SK-N-MC (cell line): ENCODE results near the gene USP46.

Source experiments
- DNase-seq: peaks from one replicate; pipeline ENCODE4 v3.0.0-alpha.2; 2011; ENCODE audit warnings: low read depth, low spot score
- H3K27ac ChIP-seq: fragments of 200-600 bp; sonication (generic); 2 replicates; pipeline ENCODE4 v1.5.1; 2016; ENCODE audit warnings: mixed run types
- H3K36me3 ChIP-seq: fragments of 200-600 bp; sonication (generic); 2 replicates; pipeline ENCODE4 v1.6.1; 2017; ENCODE audit warnings: antibody characterized with exemption, low read length, mixed read lengths; ENCODE audit not compliant: insufficient read depth
- H3K4me3 ChIP-seq: fragments of 200-600 bp; sonication (generic); 2 replicates; pipeline ENCODE4 v1.5.1; 2016
- H3K9ac ChIP-seq: fragments of 200-600 bp; sonication (generic); 2 replicates; pipeline ENCODE4 v1.8.0; 2017; ENCODE audit warnings: mixed run types, mixed read lengths; ENCODE audit not compliant: insufficient read length
- H3K9me3 ChIP-seq: fragments of 200-600 bp; sonication (generic); 2 replicates; pipeline ENCODE4 v1.6.1; 2017; ENCODE audit warnings: low read depth, mild to moderate bottlenecking, antibody characterized with exemption, low read length, moderate library complexity, mixed read lengths
- EZH2 ChIP-seq: fragments of 200-600 bp; sonication (generic); IDR thresholded peaks from one replicate; pipeline ENCODE4 v1.6.1; 2017; ENCODE audit warnings: antibody characterized with exemption
- FOXP2 ChIP-seq: optimal IDR thresholded peaks from 2 replicates; pipeline ENCODE3; 2011; ENCODE audit warnings: mild to moderate bottlenecking, moderate library complexity; ENCODE audit not compliant: insufficient read depth; ENCODE audit errors: extremely low read length, control extremely low read depth
- POLR2AphosphoS5 ChIP-seq: IDR thresholded peaks from 2 replicates; pipeline ENCODE4 v1.6.1; 2012; ENCODE audit warnings: mild to moderate bottlenecking, low read depth, low read length, borderline replicate concordance

USP46 gene

DNA sequence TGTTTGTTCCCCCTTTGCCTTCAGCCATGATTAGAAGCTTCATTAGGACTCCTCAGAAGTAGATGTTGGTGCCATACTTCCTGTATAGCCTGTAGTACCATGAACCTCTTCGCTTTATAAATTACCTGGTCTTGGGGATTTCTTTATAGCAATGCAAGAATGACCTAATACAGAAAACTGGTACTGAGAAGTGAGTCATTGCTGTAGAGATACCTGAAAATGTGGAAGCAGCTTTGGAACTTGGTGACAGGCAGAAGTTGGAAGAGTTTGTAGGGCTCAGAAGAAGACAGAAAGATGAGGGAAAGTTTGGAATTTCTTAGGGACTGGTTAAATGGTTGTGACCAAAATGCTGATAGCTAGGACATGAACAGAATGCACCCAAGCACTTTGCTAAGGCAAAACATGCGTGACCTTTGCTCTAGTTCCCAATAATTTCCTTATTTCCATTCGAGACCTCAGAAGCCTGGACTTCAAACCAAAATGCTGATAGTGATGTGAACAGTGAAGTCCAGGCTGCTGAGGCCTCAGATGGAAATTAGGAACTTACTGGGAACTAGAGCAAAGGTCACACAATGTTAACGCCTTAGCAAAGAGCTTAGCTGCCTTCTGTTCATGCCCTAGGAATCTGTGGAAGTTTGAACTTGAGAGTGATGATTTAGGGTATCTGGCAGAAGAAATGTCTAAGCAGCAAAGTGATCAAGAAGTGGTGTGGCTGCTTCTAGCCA, 3.0 kb upstream of the USP46 start:
- Histone ChIP-seq H3K27ac (no peak overlapping the region), H3K9me3 (no peaks in the 10 kb centered on the region), H3K9ac (no peak overlapping the region), H3K36me3 (no peaks in the 10 kb centered on the region), H3K4me3 (no peak overlapping the region)
- no peak for TF ChIP-seq POLR2AphosphoS5
- no peak for TF ChIP-seq FOXP2
- TF ChIP-seq EZH2 = no peak
- no peak for DNase-seq

DNA sequence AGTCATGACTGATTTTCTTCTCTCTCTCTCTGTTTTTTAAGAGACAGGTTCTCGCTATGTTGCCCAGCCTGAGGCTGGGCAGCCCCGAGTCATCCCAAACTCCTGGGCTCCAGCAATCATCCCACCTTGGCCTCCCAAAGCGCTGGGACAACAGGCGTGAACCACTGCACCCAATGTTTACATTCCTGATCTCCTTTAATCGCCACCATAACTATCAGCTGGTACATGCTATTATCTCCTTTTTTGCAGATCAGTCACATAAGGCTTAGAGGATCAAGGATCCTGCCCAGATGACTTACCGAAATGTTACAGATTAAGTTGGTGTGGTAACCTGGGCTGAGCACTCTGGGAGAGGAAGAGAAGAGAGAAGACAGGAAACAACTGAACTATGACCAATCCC, 1.5 kb upstream of the USP46 start:
- no peak for TF ChIP-seq FOXP2
- TF ChIP-seq EZH2 = no peak
- TF ChIP-seq POLR2AphosphoS5 = no peak
- H3K9me3 ChIP-seq = no peaks in the 10 kb centered on the region
- no peak for DNase-seq
- H3K36me3 ChIP-seq = no peaks in the 10 kb centered on the region
- H3K9ac ChIP-seq = no peak overlapping the region
- H3K4me3 ChIP-seq = no peak overlapping the region
- no peak overlapping the region for H3K27ac ChIP-seq

DNA sequence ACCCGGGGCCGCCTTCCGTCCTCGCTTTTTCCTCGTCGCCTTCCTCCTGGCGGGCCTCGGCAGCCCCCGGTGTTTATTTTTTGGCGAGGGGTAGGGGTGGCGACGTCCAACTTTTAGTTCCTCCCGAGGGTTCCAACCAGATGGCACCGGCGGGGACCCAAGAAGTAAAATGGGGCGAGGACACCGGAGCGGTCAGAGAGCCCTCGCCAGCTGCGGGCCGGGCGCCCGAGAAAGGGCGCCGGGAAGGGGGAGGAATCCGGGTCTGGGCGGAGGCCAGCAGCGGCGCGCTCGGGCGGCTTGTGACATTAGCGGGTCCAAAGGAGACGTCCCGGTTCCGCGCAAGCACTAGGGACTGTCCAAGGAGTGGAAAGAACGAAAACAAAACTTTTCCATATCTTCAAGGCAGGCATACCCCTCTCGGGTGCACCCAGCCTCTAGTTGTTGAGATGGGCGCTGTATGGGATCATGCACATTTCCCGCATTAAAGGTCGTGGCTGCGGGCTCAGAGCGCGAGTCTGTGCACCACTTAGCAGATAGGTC, 691 bp upstream of the USP46 start:
- H3K36me3 ChIP-seq = no peaks in the 10 kb centered on the region
- H3K27ac ChIP-seq = no peak overlapping the region
- no peaks in the 10 kb centered on the region for H3K9me3 ChIP-seq
- peak overlapping the region; percentile 88 for H3K9ac ChIP-seq
- DNase-seq = no peak
- no peak for TF ChIP-seq FOXP2
- no peak for TF ChIP-seq EZH2
- TF ChIP-seq POLR2AphosphoS5 = no peak
- peak overlapping the region; percentile 94 for H3K4me3 ChIP-seq

DNA sequence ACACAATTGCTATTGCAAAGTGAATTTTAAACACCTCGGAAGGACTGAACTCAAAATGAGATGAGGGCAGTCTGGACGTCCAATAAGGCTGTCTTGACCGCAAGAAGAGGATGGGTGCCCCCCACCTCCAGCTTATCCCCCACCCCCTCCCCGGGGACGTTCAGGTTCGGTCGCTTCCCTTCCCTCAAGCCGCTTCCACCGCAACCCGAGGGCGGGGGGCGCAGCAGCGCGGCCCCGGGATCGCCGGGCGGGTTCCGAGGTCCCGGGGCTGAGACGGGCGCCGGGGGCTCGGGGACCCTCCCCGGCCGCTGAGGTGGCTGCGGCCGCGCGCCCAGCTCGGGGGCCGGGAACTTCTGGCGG, 480 bp downstream of the USP46 start:
- H3K9ac ChIP-seq = peak overlapping the region; percentile 90
- H3K4me3 ChIP-seq = peak overlapping the region; percentile 94
- H3K27ac ChIP-seq = no peak overlapping the region
- no peaks in the 10 kb centered on the region for H3K9me3 ChIP-seq
- H3K36me3 ChIP-seq = no peaks in the 10 kb centered on the region
- no peak for DNase-seq
- no peak for TF ChIP-seq FOXP2
- TF ChIP-seq EZH2 = no peak
- no peak for TF ChIP-seq POLR2AphosphoS5

DNA sequence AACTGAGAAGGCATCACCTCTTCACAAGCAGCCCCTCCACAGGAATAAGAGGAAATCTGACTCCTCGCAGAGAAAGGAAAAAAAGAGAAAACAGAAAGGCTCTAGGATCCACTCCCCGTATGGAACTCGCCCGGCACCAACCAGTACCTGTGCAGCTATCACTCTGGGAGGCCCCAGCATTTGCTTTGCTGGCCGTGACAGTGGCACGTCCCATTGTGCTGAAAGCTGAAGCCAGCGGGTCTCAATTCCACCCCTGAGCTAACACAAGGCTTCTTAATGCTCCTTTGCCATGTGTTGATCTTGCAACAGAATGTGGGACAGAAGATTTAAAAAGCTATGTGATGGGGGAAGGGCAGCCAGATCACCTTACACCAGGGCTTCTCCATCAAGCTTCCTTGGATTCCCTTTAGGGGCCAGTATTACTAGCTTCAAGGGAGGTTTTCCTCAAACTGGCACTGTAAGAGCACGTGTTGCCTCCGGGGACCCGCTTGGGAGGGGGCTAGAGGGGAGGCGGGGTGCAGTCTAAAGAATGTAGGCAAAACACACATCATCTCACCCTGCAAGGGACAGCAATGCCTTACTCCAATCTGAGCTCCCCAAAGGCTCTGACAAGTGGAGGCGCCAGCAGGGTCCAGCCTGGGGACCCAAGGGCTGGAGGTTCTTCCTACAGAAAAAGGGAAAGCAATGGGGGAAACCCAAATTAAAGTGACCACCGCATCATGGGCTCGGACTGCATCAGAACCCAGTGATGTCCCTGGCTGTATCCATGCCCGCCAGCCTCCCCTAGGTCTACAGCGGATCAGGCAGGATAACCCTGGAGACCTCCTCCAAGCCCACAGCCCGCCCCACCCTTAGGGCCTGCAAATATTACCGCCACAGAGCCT, 1.2 kb downstream of the USP46 start:
- no peaks in the 10 kb centered on the region for H3K9me3 ChIP-seq
- H3K36me3 ChIP-seq = no peaks in the 10 kb centered on the region
- DNase-seq = no peak
- H3K27ac ChIP-seq = no peak overlapping the region
- H3K4me3 ChIP-seq = peak overlapping the region; percentile 94
- TF ChIP-seq EZH2 = no peak
- TF ChIP-seq FOXP2 = no peak
- no peak for TF ChIP-seq POLR2AphosphoS5
- H3K9ac ChIP-seq = no peak overlapping the region

DNA sequence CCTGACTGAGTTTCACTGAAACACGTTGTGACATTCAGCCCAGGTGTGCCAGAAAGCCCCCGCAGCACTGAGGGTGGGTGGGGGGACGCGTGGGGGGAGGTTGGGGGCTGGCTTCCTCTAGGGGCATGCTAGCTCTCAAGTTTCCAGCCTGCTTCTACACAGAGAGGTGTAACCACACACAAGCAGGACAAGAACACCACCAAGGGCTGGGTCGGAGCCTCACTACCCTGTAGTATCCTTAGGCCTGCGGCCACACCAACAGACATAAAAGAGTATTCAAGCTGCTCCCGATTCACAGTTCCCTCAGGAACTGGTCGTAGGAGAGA, 1.8 kb downstream of the USP46 start:
- H3K4me3 ChIP-seq = no peak overlapping the region
- H3K27ac ChIP-seq = no peak overlapping the region
- H3K9me3 ChIP-seq = no peaks in the 10 kb centered on the region
- TF ChIP-seq FOXP2 (no peak), EZH2 (no peak), POLR2AphosphoS5 (no peak)
- no peak overlapping the region for H3K9ac ChIP-seq
- DNase-seq = no peak
- H3K36me3 ChIP-seq = no peaks in the 10 kb centered on the region

DNA sequence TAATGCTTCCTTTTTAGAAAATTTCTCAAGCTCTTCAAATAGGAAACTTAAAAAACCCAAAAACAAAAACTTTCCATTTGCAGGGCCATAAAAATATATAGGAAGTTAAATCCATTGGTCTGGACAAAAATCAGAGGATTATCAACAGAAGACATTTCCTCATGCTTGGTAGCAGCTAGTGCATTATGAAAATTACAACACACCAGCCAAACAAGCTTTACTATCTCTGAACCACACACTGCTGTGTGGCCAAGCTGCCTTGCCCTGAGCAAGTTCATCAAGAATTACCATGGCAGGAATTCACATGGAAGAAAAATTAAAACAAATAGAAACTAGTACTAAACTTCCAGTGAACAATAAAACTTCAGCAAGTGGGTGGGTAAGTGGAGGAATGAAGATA, 3.6 kb downstream of the USP46 start:
- H3K36me3 ChIP-seq = no peaks in the 10 kb centered on the region
- no peak overlapping the region for H3K27ac ChIP-seq
- no peak for DNase-seq
- H3K9me3 ChIP-seq = no peaks in the 10 kb centered on the region
- TF ChIP-seq FOXP2 (no peak), EZH2 (no peak), POLR2AphosphoS5 (no peak)
- no peak overlapping the region for H3K9ac ChIP-seq
- H3K4me3 ChIP-seq = no peak overlapping the region

DNA sequence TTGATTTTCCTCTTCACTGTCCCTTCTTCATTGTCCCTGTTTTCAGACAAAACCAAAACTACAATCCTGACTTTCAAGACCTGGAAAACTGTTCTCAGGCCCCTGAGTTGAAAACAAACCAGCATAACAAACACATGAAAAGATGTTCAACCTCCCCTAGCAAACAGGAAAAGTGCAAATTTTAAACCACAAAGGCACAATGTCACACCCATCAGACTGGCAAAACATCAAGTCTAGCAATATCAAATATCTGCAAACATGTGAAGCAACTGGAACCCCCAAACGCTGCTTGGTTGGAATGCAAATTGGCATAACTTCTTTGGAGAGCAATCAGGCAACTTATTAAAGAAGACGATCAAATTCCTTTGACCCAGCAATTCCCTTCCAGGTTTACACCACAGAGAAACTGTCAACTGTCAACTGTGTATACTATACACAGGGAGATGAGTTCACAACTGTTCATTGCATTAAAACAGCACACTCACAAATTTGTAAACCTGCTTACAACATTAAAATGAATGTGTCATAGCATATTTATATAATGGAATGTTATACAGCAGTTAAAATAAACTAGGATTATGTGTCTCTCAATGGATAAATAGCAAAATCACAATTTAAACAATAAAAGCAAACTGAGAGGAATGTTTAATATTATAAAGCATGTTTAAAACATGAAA, 7.0 kb downstream of the USP46 start:
- no peak for TF ChIP-seq EZH2
- TF ChIP-seq FOXP2 = no peak
- no peak for TF ChIP-seq POLR2AphosphoS5

More for the DNA sequence above, 7.0 kb downstream of the USP46 start:
- H3K9ac ChIP-seq = no peak overlapping the region
- H3K27ac ChIP-seq = no peak overlapping the region
- DNase-seq = no peak
- H3K4me3 ChIP-seq = no peak overlapping the region
- H3K36me3 ChIP-seq = no peaks in the 10 kb centered on the region
- no peaks in the 10 kb centered on the region for H3K9me3 ChIP-seq
